Amniotic stem cell (primary cell): ENCODE measurements around the gene C10orf143.

Experiments used
- DNase-seq: peaks from one replicate; lab custom pipeline; 2025; lab: John Stamatoyannopoulos, UW

The C10orf143 gene

GRCh38 chr10:130014263-130015074 lies 96.2 kb downstream of the C10orf143 start:
- no peak for DNase-seq
